GM04504 (cell line): Measurements from ENCODE around the gene OSBPL8.

ENCODE experiments used
- DNase-seq: peaks from one replicate; pipeline ENCODE4 v3.0.0-alpha.2; 2012; ENCODE audit warnings: low read depth

The OSBPL8 gene

DNA sequence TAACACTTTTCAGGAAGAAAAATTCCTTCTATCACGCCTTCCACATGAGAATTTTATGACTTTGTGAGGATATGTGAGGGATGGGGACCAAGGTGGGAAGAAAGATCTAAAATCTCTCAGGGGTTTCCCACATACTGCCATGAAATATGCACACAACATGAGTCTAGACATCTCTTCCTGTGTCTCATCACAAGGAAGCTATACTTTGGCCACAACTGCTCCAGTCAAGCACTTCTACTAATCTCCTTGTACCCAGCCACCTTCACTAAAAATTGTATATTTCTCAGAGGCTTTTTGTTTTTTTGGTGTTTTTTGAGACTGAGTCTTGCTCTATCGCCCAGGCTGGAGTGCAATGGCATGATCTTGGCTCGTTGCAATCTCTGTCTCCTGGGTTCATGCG is 3.2 kb downstream of the OSBPL8 start:
- DNase-seq: no peak

DNA sequence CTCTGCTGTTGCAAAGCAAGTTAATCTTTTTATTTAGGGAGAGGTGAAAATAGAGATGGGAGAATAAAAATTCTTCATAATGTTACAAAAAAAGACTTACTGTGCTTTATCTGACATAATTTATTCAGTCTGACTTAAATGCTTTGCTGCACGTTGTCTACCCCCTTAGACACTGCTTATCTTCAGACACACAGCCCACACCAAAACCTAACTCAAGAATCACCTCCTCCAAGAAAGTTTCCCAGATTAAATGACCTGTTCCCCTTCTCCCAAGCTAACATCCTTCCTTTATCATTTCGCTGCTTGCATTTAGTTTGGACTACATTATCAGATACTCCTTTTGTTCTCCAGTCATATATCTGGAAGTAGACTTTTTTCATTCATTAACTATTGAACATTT is 3.8 kb downstream of the OSBPL8 start:
- DNase-seq: no peak

DNA sequence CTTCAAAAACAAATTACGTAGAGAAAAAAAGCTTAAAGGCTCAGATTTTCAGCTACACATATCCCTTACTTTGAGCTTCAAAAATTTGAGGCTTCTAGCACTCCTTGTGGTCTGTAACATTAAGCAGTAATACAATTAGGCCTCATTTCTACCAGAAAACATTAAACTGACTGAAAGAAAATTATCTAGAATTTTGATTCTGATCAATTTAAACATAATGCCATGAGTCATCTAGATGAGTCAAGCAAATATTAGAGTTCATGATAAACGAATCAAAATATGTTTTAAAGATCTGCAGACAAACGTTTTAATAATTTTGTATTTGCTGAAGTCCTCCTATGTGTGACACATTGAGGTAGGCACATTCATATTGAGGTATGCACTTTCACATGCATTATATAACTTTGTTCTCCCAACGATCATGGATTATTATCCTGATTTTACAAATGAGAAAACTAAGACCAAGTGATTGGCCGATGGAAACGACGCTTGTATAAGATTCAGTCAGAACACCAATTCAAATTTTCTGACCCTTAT is 4.3 kb downstream of the OSBPL8 start:
- no peak for DNase-seq

DNA sequence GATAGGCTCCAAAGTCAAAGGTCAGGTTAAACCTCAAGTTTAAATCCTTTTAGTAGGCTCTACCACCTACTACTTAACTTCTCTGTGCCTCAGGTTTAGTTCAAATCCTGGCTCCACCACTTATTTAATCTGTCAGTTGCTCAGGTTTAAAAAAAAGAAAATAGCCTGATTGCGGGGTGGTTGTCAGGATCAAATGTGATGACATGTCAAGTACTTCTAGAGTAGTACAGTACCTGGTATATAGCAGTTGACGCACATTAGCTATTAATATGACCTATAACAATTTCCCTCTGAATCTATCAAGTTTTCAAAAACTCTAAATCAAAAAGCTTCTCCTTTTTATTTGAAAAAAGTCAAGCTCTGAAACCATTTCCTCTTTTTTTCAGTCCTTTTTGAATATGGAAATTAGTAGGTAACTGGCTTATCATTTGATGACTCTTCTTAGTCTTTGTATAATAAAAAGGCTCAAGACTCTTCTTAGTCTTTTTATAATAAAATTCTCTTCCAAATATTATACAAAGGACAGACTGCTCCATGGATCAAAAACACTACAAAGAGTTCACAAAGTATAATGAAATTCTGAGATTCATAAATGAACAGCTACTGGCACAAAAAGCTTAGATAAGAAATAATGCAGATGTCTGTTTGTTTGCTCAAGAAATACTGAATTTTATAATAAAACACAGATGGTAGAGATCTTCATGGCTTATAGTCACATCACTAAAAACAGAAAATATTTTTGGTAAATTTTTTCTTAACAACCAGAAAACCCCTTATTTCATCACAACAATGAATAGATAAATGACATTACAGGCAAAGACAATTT is 5.0 kb downstream of the OSBPL8 start:
- DNase-seq: no peak

DNA sequence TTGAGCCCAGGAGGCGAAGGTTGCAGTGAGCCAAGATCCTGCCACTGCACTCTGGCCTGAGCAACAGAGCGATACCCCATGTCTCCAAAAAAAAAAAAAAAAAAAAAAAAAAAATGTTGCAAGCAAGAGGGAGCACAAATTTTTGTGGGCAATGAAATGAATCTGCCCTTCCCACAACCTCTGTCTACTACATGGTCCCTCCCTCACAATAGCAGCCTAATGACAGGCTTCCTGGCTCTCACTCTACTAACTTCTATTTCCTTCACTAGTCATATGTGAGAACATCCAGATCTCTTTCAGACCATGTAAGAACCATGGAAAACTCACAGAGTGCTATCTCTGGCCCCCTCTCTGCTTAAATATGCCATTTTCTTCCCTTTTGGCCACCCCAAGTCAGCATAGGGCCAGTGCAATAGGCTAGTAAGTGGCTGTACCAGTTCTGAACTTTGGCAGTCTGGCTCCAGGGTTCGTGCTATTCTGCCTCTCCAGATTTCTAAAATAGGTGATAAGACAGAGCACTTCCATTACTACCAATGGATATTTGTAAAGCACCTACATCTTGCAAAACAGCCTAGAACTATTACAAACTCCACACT is 7.1 kb downstream of the OSBPL8 start:
- no peak for DNase-seq

DNA sequence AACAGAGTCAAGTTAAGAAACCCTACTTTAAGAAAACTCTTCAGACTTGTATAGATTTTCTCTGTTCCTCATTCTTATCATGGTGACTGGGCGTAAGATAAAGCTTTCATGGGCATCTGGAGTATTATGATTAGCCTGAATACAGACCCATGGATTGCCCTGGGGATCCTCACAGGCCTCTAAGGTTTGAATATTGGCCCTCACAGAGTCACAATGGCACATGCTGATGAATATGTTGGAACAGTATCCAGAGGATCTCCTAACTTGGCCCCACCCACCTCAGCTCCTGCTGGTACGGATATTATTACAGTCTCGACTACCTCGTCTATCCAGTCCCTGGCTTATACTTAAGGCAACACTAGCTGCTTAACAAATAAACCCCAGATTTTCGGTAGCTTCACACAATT is 8.1 kb downstream of the OSBPL8 start:
- no peak for DNase-seq

DNA sequence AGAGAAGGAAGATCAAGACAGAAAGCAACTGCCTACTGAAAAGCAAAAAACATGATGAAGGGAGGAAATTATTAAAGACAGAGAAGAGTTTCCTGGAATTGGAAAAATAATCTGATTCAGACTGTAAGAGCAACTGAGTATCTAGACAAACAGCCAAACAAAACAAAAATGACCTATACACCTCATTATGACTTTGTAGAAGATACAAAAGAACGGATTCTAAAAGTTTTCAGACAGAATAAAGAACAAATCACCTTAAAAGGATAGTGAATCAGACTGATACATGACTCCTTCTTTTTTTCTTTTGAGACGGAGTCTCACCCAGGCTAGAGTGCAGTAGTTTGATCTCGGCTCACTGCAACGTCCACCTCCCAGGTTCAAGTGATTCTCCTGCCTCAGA is 10.4 kb downstream of the OSBPL8 start:
- DNase-seq: no peak

DNA sequence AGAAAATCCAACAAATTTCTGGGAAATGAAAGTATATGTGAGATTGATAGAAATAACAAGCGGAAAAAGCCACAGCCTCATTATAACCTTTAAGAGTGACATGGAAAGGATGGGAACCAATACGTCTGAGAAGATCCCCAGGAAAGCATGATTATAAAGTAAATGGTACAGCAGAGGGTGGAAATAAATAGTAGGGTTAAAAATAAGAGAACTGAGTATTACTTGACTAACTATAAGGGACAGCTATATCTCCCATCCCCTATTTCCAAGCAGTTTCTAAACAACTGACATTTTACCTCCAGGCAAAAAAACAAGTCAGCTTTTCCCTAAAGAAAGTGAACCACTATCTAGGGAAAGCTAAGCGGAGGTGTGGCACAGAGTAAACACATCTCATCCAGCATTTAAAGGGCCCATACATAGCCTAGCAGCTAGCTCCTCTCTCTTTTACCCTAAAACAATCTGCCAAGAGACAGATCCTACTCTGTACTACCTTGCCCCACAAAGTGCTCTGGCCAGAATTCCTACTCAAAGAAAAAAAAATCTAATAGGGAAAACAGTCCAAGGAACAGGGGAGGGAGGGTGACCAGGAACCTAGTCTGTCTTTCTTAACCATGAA is 11.2 kb downstream of the OSBPL8 start:
- no peak for DNase-seq

DNA sequence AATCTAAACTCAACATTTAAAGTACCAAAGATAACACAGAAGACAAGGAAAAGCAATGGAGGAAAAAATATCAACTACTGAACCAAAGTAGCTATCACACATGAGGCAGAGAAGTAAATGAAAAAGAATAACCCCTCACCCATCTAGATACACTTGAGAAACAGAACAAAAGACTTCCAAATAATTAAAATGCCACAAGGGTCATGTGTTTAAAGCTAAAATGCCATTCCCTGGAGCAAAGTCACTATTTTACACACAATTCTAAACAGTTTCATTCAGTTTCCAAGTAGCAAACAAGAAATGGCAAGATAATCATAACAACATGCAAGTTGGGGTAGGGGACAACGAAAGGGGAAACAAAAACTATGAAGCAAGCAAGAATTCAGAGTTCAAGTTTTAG is 12.0 kb downstream of the OSBPL8 start:
- no peak for DNase-seq

DNA sequence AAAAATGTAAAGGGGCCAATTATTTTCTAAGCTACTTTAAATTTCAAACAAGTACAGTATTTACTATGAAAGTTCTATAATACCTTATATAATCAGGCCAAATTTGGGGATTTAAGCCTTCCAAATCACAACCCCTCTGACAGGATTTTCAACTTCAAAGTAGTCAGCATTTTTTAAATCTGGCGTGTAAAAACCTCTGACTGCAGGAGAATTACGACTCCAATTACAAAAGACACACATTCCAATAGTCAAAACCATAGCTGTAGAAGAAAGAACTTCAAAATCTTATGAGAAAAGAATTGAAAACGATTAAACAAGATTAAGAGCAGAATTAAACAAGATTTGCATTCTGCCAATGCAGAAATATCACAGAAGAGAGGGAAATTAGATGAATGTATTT is 12.7 kb downstream of the OSBPL8 start:
- no peak for DNase-seq

DNA sequence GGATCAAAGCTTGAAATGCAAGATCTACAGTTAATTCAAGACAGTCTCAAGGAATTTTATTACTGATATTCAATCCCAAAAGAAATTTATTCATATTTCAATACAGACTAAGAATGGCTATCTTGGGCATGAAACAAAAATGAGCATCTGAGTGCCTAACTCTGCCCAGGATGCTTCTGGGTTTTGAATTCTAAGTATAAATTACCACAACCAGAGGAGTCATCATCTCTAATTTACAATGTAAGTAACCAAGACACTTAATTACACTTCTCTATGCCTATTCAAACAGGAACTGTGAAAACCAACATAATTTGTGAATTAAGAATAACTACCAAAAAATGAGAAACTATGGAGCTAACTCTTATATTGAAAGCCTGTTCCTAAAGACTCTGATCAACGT is 14.1 kb downstream of the OSBPL8 start:
- DNase-seq: no peak

DNA sequence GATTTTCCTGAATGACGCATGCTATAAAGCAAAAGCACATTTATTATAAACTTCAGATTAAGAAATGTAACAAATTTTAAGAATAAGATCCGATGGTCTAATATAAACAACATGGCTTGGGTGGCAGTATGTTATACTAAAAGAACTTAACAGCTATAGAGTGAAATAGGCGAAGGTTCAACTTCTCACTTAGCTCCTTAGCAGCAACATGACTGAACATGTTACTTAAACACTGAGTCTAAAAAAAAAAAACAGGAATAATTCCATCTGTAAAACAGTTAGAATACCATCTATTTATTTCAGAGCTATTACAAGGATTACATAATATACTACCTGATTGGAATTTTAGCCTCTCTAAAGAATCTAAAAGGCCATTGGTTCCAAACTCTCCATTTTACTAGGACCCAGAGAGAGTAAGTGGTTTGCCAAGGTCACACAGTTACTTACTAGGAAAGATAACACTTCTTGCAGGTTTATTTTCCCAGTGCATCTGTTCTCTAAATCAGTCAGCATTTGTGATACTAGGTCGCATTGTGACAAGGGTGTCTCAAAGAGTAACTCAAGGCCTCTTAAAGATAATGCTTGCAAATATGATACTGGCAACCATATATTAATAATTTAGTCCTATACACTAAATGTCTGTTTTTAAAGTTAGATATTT is 14.8 kb downstream of the OSBPL8 start:
- no peak for DNase-seq

DNA sequence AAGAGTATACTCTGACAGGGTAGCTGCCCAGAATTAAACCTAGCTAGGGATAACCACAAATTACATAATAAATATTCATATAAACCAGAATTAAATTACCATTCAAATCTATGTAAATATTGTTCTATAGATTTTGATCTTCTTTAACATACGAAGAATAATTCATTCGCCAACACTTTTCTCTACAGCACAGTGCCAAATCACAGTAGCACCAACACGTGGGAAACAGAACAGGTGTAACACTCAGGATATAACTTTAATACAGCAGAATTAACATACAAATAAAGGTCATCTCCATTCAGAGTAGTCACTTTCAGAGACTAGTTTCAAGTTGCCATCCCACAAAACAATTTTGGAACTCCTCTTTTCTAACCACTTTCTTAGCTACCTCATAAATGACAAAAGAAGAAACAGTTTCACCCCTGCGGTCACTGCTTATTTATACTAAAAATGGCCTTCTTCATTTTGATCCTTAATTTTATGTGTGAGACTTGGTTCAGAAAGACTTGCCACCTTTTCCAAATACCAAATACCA is 15.7 kb downstream of the OSBPL8 start:
- DNase-seq: no peak

DNA sequence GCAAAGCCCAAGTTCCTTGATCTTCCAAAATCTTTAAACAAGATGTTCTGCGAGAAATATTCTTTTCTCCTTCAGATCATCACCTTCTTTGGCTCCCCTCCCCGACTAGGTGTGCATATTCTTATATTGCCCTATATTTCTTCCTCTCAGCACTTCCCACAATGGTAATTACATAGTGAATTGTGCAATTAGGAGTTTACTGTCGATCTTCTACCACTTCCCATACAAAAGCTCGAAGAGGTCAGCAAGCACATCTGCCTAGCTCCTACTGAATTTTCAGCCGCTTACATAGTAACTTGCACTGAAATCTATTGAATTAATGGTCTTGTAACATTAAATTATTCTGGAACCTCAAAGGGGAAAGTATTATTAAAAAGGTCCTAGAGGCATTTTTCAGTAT is 16.7 kb downstream of the OSBPL8 start:
- DNase-seq: no peak

DNA sequence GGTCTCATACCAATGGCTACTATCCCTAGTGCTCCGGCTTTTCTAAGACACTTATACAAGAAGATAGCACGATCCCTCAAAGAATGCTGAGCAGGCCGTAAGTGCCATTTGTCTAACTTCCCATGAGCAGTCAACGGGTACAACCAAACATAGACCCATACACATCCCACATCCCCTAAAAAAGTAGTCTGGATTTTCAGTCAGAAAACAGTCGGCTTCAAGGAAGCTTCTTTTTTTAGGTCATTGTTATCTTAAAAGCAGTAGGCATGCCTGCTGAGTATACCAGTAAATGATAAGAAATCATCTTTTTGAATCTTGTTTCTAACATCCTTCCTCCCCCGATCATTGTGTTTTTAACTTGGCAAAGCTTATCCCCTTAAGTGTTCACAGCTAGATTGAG is 19.8 kb downstream of the OSBPL8 start:
- no peak for DNase-seq

DNA sequence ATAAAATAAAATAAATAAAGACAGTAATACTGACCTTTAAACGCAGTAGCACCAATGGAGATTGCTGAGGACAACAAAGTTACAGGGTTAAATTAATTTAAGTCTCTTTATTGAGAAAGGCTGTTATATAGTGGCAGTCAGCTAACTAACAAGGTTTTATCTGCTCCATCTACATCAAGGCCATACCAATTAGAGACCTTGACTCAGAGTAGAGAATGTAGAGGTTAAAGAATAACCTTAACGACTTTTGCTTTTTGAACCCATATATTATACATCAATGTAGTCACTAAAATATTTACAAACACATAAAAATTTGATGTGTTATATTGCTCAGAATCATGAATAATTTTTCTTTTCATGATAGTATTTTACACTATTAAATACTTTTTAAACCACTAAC is 21.6 kb downstream of the OSBPL8 start:
- no peak for DNase-seq

DNA sequence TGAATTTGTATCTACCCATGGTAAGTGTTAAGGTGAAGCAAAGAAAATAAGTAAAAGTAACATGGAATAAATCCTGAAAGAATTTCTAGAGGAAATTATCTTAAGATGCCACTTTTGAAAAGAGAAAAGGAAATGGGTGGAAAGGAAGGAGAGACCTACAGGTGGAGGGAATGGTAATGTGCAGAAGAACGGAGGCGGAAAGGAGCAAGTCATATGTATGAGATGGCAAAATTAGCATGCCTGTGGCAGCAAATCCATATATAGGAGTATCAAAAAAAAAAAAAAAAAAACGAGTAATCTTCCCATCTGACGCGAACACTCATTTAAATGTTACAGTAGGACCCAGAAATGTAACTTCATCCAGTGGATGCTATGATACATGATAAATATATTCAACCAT is 23.0 kb downstream of the OSBPL8 start:
- no peak for DNase-seq

DNA sequence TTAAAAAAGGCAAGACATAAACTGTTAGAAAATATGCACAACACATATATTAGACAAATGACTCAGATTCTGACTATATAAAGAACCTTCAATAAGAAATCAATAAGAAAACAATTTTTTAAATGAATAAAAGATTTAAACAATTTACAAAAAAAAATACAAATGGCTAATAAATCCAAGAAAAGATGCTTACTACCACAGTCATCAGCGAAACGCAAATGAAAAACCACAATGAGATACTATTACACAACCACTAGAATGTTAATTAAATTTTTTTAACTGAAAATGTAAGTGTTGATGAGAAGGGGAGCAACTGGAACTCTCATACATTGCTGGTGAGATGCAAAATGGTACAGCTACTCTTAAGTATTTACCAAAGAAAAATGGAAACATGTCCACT is 24.4 kb downstream of the OSBPL8 start:
- no peak for DNase-seq

DNA sequence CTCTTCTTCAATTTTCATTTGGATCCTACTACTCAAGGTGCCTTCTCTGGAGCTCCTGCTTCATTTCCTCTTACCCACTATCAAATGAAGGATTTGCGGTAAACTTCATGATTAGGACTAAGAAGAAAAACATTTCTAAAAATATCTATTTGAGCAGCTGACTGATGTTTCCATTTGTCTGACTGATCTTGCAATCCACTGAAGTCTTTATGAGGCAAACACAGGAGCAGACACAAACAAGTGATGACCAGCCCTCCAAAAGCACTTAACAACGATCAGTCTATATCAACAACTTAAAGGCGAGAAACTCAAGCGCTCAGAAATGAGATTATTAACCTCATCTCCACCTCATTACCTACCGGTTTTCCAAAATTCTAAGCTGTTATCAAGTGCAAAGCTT is 26.2 kb downstream of the OSBPL8 start:
- no peak for DNase-seq

DNA sequence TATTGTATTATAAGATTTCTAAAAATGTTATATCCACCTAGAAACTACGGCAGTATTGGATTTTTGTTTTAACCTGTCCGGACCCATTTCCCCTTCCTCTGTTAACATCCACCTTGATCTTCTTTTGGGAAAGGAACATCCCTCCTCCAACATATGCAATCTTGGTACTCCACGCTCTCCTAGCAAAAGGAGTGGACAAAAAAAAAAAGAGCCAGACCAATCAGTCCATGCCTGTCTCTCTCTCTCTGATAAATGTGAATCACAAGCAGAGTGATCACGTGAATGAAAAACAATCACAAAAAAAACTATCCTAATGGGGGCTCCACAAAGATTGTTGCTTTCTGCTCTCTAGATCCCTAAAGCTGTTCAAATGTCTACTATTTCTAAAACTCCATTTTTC is 27.1 kb downstream of the OSBPL8 start:
- DNase-seq: no peak

DNA sequence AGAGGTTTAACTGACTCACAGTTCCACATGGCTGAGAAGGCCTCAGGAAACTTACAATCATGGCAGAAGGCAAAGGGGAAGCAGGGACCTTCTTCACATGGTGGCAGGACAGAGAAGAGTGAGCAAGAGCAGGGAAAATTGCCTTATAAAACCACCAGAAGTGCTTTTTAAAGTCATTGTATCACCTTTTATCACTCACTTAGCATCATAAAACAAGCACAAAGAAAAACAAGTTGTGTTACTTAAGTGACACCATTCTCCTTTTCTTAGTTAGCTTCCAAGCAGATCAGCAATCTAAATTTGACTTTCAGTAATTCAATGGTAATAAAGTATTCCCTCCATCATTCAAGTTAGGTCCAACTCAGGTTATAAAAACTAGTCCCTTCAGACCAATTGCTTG is 28.5 kb downstream of the OSBPL8 start:
- no peak for DNase-seq

DNA sequence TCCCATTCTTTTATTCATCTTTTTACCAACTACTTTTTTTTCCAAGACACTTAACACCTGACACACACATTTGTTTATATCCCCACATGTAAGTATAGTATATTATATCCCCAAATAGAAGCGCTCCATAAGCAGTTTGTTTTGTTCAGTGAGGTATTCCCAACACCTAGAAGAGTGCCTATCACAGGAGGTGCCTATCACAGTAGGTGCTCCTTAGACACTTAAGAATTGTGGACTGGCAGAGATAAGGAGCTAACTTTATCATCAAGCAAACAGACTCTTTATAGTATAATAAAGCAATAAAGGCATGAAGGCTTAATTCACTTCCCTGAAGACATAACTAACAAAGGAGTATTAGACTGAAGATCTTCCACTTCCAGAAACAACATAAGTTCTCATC is 29.1 kb downstream of the OSBPL8 start:
- DNase-seq: no peak
